HG02759 (cell line): Measurements from ENCODE around the gene CDA.
"Not testable (repeated sequence)": the region's sequence is repeated elsewhere in the genome, so short reads cannot be mapped to it uniquely, and the experiment has no call there.

Experiments
- ATAC-seq: cut with Tn5 transposase; IDR thresholded peaks from one replicate; pipeline ENCODE4 v1.9.1; 2021; ENCODE audit warnings: mild to moderate bottlenecking, moderate library complexity; ENCODE audit not compliant: unreplicated experiment

The CDA gene

DNA sequence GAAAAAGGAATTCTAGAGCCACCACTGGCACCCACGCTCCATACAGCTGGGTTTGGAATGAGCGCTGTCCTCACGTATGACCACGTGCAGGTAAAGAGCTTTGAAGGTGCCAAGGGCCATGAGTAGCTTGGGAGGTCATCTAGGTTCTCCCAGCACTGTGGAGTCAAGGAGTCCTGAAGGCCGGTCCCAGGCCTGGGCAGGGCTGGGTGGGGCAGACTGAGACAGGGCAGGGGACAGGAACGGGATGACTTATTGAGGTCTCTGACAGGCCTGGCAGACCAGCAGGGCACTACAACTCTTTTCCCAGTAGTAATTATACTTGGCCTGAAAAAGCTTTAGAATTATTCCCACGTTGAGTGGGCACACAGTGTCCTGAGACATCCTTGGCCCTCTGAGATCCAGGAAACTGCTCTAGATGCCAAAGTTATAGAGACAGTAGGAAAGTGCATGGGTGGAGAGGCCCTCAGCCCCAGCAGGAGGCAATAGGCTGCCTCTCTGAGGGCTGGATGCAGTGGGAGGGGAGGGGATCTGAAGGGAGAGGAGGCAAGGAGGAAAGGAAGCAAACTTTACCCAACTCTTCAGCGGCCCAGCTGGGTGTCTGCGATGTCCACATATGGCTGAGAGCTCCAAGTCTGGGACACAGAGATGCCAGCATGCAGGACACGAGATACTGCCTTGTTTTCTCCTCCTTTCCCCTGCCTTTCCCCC is 1.8 kb upstream of the CDA start:
- no peak for ATAC-seq

- no peak for ATAC-seq
These were observed 1.2 kb upstream of the CDA start for GRCh38 chr1:20587661-20588053.

- ATAC-seq, result no peak
These were observed 708 bp downstream of the CDA start for GRCh38 chr1:20589331-20590278.

- no peak for ATAC-seq
These were observed 1.4 kb downstream of the CDA start for GRCh38 chr1:20590306-20590777.

DNA sequence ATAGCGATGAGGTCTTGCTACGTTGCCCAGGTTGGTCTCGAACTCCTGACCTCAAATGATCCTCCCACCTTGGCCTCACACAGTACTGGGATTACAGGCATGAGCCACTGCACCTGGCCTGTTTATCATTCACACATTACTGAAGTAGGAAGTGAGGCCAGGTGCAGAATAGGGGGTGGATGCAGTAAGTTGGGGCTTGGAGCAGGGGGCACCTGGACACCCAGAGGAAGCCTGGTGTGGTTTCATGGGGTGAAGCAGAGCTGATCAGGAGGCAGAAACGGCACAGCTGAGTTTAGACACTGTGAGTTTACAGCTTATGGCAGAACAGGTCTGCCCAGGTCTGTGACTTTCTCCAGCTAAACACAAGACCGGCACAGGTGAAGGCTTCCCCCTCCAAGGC is 4.9 kb downstream of the CDA start:
- no peak for ATAC-seq

- no peak for ATAC-seq
These were observed 5.8 kb downstream of the CDA start for GRCh38 chr1:20594746-20595145.

DNA sequence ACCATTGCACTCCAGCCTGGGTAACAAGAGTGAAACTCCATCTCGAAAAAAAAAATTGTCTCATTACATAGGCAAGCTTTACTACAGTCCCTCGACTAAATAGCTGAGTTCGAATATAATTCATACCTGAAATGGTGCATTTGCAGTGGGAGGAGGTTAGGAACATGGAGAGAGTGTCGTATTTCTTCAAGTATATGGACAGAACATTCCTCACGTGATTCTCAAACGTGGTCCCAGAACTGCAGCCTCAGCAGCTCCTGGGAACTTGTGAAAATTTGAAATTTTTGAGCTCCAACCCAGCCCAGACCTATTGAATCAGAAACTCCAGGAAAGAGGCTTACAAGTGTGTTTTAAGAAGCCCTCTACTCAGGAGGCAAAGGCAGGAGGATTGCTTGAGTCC is 7.2 kb downstream of the CDA start:
- no peak for ATAC-seq

DNA sequence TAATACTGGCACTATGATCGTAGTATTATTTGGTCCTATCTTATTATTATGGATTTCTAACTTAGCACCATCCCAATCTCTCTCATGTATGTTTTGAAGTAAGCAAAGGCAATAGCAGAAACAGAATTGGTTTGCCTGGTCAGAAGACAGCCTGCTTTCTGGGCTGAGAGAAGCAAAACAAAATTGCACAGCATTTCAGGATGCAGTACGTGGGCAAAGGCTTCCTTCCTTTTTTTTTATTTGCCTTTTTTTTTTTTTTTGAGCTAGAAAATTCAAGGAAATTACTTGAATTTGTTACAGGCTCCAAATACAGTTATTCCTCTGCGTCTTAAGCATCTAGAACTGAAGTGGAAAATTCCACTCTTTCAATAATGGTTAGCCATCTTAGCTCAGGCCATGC is 8.8 kb downstream of the CDA start:
- ATAC-seq, result no peak

DNA sequence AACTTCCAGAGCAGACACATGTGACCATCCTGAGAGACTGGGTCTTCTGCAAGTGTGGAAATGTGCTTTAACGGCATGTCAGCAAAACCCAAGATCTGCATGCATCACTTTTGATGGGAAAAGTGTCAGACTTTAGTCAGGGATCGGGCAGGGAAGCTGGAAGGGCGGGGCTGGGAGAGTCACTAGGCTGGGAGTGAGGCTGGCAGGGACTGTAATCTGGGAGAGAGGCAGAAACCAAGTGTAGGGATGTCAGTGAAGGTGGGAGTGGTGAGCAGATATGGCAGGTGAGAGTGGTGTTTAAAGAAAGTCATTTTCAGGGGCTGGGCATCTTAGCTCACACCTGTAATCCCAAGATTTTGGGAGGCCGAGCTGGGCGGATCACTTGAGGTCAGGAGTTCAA is 11.3 kb downstream of the CDA start:
- no peak for ATAC-seq

DNA sequence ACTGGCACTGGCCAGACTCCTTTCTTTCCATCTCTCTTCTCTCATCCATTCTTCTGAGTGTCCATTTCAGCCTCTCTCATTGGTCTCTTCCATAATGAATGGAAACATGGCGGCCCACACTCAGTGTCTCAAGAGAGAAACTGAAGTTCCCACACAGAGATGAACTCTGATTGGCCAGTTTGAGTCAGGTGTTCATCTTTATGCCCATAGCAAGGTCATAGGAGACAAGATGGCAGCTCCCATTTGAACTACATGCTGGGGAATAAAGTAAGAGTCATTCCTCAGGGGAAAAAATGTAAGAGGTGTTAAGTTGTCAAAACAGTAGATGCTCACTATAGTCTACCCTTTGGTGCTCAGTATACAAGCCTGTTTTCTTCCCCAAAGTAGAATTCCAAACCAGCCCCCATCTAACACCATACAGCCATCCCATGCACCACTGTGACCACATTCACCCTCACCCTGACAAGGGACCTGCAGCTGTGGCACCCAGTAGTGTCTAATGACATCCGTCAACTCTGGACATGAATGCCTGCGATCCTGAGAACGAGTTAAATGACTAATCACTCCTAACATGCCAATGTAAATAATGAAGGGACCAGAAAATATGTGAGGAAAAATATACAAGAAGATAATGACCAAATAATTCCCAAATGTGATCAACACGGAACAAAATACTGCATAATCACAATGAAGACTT is 12.4 kb downstream of the CDA start:
- ATAC-seq, result no peak

- no peak for ATAC-seq
These were observed 14.1 kb downstream of the CDA start for GRCh38 chr1:20602851-20603450.

DNA sequence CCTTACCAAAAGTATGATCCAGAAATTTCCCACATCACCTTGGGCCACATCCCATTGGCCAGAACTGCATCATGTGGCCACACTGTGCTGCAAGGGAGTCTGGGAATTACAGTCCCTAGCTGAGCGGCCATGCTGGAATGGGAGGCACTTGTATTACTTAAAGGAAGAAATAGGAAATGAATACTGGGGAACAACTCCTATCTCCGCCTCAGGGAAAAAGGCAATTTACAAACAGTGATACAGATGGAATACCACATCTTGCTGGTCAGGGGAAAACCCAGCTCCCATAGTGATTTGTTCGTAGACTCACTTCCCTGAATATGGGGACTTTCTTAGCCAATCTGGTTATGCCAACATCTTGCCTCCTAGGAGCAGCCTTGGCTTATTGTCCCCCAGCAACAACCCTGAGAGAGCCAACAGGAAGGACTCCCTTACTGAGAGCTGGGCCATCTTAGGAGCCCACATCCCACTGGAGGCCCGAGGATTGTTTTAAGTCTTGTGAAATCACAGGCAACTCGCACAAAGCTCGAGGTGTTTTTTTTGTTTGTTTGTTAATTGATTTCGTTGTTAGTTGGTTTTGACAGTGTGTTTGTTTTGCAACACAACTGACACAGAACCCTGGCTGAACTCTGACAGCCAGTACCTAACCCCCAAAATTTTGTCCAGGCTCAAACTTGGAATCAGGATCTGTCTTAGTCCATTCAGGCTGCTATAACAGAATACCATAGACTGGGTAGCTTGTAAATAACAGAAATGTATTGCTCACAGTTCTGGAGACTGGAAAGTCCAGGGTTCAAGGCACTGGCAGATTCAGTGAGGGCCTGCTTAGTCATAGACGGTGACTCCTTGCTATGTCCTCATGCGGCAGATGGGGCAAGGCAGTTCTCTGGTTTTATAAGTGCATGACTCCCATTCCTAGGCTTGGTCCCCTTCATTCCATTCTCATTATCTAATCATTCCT is 14.9 kb downstream of the CDA start:
- no peak for ATAC-seq

DNA sequence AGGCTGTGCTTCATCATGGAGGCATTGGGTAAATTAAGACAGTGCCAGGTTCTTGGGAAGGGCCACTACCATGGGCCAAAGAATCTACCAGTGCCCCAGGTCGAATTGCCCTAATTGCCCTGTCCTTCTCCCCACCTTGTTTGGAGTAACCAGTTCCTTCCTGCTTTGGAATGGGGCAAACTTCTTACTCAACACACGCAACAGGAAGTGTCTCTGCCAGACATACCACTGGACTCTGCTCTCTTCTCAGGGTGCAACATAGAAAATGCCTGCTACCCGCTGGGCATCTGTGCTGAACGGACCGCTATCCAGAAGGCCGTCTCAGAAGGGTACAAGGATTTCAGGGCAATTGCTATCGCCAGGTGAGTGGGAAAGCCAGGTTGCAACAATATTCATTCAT is 15.8 kb downstream of the CDA start:
- no peak for ATAC-seq

GRCh38 chr1:20606801-20607570 is 18.1 kb downstream of the CDA start:
- not testable (repeated sequence) for ATAC-seq

DNA sequence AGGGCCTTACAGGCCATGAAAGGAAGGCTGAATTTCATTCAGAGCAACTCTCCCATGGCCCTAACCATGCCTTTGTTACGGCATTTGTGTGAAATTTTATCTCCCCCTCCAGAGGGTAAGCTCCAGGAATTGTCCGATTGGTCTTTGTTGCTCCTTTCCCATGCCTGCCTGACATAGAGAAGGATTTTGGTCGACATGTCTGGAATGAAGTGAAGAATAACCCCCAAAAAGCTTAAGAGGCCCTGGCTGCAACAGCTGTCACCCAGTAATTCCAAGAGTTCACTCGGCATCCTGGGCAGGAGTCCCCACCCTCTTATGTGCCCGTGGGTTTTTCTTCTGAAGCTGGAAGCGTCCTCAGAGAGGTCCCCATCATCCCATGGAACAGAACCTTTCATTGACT is 20.6 kb downstream of the CDA start:
- ATAC-seq, result no peak

- ATAC-seq, result no peak
These were observed 22.1 kb downstream of the CDA start for GRCh38 chr1:20610970-20611369.

GRCh38 chr1:20611652-20612051 is 22.8 kb downstream of the CDA start:
- ATAC-seq, result no peak

- no peak for ATAC-seq
These were observed 23.4 kb downstream of the CDA start for GRCh38 chr1:20612221-20612746.

- no peak for ATAC-seq
These were observed 25.3 kb downstream of the CDA start for GRCh38 chr1:20614131-20614579.
